ENCODE measurements around the gene ARCN1.

DNA sequence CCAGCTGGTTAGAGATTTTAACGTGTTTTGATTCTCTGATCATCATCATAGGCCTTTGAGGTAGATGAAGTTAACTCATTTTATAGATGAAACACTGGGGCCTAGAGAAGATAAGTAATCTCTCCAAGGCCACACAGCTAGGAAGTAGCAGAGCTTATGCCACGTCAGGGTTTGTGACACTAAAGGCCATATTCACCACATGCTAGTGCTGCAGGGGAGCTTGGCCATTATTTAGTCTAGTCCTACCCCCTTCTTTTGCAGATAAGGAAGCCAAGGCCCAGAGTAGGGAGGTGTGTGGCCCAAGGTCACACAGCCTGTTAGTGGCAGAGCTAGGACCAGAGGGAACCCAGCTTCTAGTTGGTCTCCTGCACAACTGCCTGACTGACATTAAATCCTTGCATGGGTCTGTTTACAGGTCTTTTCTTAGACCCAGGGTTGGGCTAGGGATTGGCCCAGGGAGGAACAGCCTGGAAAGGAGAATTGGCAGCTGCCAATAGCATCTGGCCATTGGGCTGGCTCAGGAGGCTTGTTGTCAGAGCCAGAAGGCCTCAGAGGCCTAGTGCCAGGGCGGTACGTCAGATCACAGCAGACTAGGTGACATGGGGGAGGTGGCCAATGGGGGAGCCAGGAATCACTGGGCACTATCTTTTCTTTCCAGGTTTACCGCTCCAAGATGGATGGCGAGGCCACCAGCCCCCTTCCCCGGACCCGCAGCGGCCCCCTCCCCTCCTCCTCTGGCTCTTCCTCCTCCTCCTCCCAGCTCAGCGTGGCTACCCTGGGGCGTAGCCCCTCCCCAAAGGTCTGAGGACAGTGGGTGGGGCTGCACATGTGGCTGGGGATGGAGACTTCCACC, 71.2 kb downstream of the ARCN1 start:
- TF ChIP-seq, protein P1, sequence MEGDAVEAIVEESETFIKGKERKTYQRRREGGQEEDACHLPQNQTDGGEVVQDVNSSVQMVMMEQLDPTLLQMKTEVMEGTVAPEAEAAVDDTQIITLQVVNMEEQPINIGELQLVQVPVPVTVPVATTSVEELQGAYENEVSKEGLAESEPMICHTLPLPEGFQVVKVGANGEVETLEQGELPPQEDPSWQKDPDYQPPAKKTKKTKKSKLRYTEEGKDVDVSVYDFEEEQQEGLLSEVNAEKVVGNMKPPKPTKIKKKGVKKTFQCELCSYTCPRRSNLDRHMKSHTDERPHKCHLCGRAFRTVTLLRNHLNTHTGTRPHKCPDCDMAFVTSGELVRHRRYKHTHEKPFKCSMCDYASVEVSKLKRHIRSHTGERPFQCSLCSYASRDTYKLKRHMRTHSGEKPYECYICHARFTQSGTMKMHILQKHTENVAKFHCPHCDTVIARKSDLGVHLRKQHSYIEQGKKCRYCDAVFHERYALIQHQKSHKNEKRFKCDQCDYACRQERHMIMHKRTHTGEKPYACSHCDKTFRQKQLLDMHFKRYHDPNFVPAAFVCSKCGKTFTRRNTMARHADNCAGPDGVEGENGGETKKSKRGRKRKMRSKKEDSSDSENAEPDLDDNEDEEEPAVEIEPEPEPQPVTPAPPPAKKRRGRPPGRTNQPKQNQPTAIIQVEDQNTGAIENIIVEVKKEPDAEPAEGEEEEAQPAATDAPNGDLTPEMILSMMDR (IDR thresholded peaks at IDR 0.05), result no peak
- TF ChIP-seq POLR2A (IDR thresholded peaks at IDR 0.05), result no peak
